T-cell (primary cell): ENCODE data around the gene RPUSD3. TPM values are rescaled to one million over a fixed set of nuclear protein-coding genes. Genes with fewer than 3 reads are reported as not detected.
"Not testable (repeated sequence)": the region's sequence is repeated elsewhere in the genome, so short reads cannot be mapped to it uniquely, and the experiment has no call there.

ENCODE experiments used
- ATAC-seq, 4 experiments: fragments of 200-7000 bp in 3 of 4; fragments of 150-1000 bp in 1 of 4; cut with Tn5 transposase; replicated peaks in 1 of 4; 1 replicate in 3 of 4; 2 replicates in 1 of 4; pipeline ENCODE4 v1.10.0; 2021; ENCODE audit warnings: moderate library complexity in 3 of 4, mild to moderate bottlenecking in 2 of 4, moderate number of reproducible peaks in 1 of 4
- CTCF ChIA-PET, 2 donors: fragments of 300-600 bp; sonication (Branson Sonifier 250); formaldehyde crosslinking; loops; one replicate each; lab custom pipeline; 2022; ENCODE audit warnings: antibody characterized with exemption in 2 of 2; lab: Charles Lee
- POLR2A ChIA-PET, 2 donors: fragments of 300-600 bp; sonication (Branson Sonifier 250); formaldehyde crosslinking; loops; one replicate each; lab custom pipeline; 2022; ENCODE audit warnings: antibody characterized with exemption in 2 of 2; lab: Charles Lee
- DNase-seq, 35 experiments: peaks; one replicate each; pipeline versions ENCODE4 v3.0.0 to v3.0.0-alpha.2; 2013 to 2023
- H3K27ac ChIP-seq: one replicate; pipeline ENCODE4 v1.5.1; 2013; ENCODE audit warnings: low read length
- H3K27me3 ChIP-seq, 2 experiments: replicated peaks in 1 of 2; 1 replicate in 1 of 2; 2 replicates in 1 of 2; pipeline versions ENCODE4 v1.6.1 to v1.7.0; 2013; ENCODE audit warnings: low read length in 1 of 2, mixed read lengths in 1 of 2; ENCODE audit not compliant: control insufficient read depth in 2 of 2, insufficient read depth in 2 of 2; ENCODE audit errors: extremely low read depth in 1 of 2
- H3K36me3 ChIP-seq, 2 donors: 1 replicate in 1 of 2; 2 replicates in 1 of 2; pipeline versions ENCODE4 v1.6.1 to v1.7.0; 2013; ENCODE audit warnings: low read length in 1 of 2; ENCODE audit not compliant: control insufficient read depth in 2 of 2, insufficient read depth in 1 of 2; ENCODE audit errors: extremely low read depth in 1 of 2
- H3K4me1 ChIP-seq, 2 experiments: 1 replicate in 1 of 2; 2 replicates in 1 of 2; pipeline versions ENCODE4 v1.6.1 to v1.7.0; 2013; ENCODE audit warnings: low read length in 2 of 2, mixed read lengths in 1 of 2; ENCODE audit not compliant: insufficient read depth in 2 of 2, control insufficient read depth in 1 of 2; ENCODE audit errors: extremely low read depth in 1 of 2
- H3K4me3 ChIP-seq, 2 donors: 1 replicate in 1 of 2; 2 replicates in 1 of 2; pipeline versions ENCODE4 v1.5.1 to v1.7.0; 2013; ENCODE audit warnings: mild to moderate bottlenecking in 2 of 2, low read length in 1 of 2, moderate library complexity in 1 of 2; ENCODE audit not compliant: control insufficient read depth in 1 of 2; ENCODE audit errors: extremely low read depth in 1 of 2
- H3K9me3 ChIP-seq: 2 replicates; pipeline ENCODE4 v1.7.0; 2013
- H3K27ac Mint-ChIP-seq, 2 donors: one replicate each; pipeline ENCODE4 v1.8.0; 2020 to 2021; ENCODE audit warnings: mild to moderate bottlenecking in 2 of 2, mixed read lengths in 2 of 2
- H3K27me3 Mint-ChIP-seq, 2 donors: one replicate each; pipeline ENCODE4 v1.8.0; 2021 to 2022; ENCODE audit warnings: mixed read lengths in 2 of 2
- H3K36me3 Mint-ChIP-seq: one replicate; pipeline ENCODE4 v1.8.0; 2021; ENCODE audit warnings: mixed read lengths
- H3K4me1 Mint-ChIP-seq, 3 donors: one replicate each; pipeline ENCODE4 v1.8.0; 2020 to 2022; ENCODE audit warnings: mixed read lengths in 3 of 3, mild to moderate bottlenecking in 1 of 3
- H3K4me3 Mint-ChIP-seq, 3 donors: one replicate each; pipeline ENCODE4 v1.8.0; 2020 to 2022; ENCODE audit warnings: mild to moderate bottlenecking in 3 of 3, mixed read lengths in 3 of 3, moderate library complexity in 3 of 3
- H3K9me3 Mint-ChIP-seq, 3 donors: one replicate each; pipeline ENCODE4 v1.8.0; 2020 to 2022; ENCODE audit warnings: mixed read lengths in 3 of 3
- WGBS: methylation state at CpG from one replicate; pipeline ENCODE4 v1.1.5; 2013; ENCODE audit warnings: missing lambda C conversion rate; ENCODE audit not compliant: insufficient coverage; 5-methylcytosine and 5-hydroxymethylcytosine counted together
- total RNA-seq, 35 experiments: library from RNA in 6 of 35; stranded (reverse) in 6 of 35; fragments of 120-200 nt in 1 of 35; gene quantifications; one replicate each; pipeline versions ENCODE4 v1.2.1 to v1.2.4 and lab custom pipeline; 2013 to 2026

RPUSD3 gene
- total RNA-seq, 5 donors from 2014 or later (not counting 1 experiment from before 2014, with no cell fraction given), result 23.6 to 70.5 (median 64.7) TPM

DNA sequence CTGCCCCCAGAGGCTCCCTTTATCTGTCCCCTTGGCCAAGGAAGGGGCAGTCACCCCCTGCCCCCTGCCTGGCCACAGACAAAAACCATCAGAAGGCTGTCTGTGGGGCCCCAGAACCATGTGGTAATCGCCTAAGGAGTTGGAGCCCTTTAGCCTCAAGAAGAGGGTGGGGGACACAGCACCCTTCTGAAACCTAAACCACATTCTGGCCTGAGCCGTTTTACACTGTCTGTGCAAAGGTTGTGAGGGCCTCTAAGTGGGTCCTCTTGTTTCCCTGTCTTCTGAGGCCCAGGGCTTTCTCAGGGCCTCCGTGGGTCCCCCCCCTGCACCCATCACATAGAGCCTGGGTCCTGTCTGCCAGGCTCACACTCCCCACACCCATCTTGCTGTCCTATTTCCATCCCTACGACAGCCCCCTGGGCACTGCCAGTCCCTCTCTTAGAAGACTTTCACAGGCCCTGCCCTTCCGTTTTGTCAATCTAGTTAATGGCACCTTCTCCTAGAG, 17.9 kb upstream of the RPUSD3 start:
- no peak overlapping the region for H3K27ac ChIP-seq
- no peak overlapping the region for H3K4me3 ChIP-seq
- no peak for DNase-seq
- Mint-ChIP-seq H3K4me1 (peaks cover 0 to 7% (median 0%) of the 10 kb centered on the region in 3 donors), H3K9me3 (no peaks in the 10 kb centered on the region), H3K4me3 (no peak overlapping the region), H3K27ac (no peak overlapping the region), H3K27me3 (peaks cover 0 to 13% of the 10 kb centered on the region in 2 donors), H3K36me3 (no peaks in the 10 kb centered on the region)
- H3K27me3 ChIP-seq, result peaks cover 0 to 32% of the 10 kb centered on the region in 2 experiments
- ATAC-seq, result no peak
- no peaks in the 10 kb centered on the region for H3K36me3 ChIP-seq
- 69% methylated on average over 4 of the region's 5 CpGs for WGBS
- ChIA-PET POLR2A (no interaction called here), CTCF (no interaction called here)
- peaks cover 0 to 11% of the 10 kb centered on the region in 2 experiments for H3K4me1 ChIP-seq
- no peaks in the 10 kb centered on the region for H3K9me3 ChIP-seq

DNA sequence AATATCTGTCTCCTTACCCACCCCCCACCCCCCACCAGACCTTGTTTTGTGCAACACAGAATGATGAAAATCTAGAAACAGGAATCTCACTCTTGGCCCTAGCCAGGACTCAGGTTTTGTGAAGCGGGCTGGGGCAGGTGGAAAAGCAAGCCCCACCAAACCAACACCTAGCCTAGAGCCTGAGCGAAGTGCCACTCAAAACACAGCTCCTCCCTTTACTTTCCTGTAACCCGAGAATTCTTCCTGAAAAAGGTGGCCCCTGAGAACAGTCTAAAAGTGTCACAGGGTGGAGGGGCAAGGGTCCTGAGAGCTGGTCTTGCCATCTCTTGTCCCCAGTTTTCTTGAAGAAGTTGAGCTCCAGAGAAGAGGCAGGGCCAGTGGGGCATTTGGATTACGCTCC, 17.4 kb upstream of the RPUSD3 start:
- no peaks in the 10 kb centered on the region for H3K9me3 ChIP-seq
- H3K36me3 ChIP-seq, result no peaks in the 10 kb centered on the region
- peaks cover 0 to 32% of the 10 kb centered on the region in 2 experiments for H3K27me3 ChIP-seq
- ChIA-PET CTCF (interaction anchor here in 1 of 2 donors (0.6 kb wide), 1 partner anchor 20 kb away, joined by 9 read pairs; no protein-coding TSS in a partner anchor), POLR2A (no interaction called here)
- H3K27ac ChIP-seq, result no peak overlapping the region
- ATAC-seq, result no peak
- H3K4me3 ChIP-seq, result no peak overlapping the region
- peaks cover 0 to 11% of the 10 kb centered on the region in 2 experiments for H3K4me1 ChIP-seq
- Mint-ChIP-seq H3K4me3 (no peak overlapping the region), H3K4me1 (peaks cover 0 to 7% (median 0%) of the 10 kb centered on the region in 3 donors), H3K9me3 (no peaks in the 10 kb centered on the region), H3K36me3 (no peaks in the 10 kb centered on the region), H3K27me3 (peaks cover 0 to 13% of the 10 kb centered on the region in 2 donors), H3K27ac (no peak overlapping the region)
- no peak for DNase-seq
- 100% methylated on average over 2 of the region's 4 CpGs for WGBS

DNA sequence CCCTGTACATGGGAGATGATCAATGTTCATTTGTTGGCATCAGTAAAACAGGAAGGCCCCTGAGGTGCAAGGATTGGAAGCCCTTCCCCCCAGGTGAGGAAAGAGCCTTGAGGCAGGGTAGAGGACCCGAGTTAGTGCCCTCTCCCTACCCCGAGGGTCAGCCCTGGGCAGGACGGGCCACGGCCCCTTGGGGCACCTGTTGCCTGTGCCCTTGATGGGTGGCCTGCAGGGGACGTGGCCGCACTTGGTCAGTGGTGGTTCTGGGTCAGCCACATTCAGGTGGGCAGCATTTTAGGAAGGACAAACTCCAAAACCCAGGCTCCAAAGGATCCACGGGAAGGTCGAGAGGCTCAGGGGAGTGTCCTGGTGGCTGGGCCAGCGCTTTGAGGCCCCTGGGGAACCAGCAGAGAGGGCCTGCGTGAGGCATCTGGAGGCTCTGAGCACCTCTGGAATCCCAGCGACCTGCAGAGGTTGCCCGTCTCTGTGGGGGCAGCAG, 15.8 kb upstream of the RPUSD3 start:
- Histone ChIP-seq H3K27ac (no peak overlapping the region), H3K4me1 (peaks cover 0 to 11% of the 10 kb centered on the region in 2 experiments), H3K36me3 (no peaks in the 10 kb centered on the region), H3K4me3 (no peak overlapping the region), H3K9me3 (no peaks in the 10 kb centered on the region), H3K27me3 (peaks cover 0 to 32% of the 10 kb centered on the region in 2 experiments)
- Mint-ChIP-seq H3K4me3 (no peak overlapping the region), H3K9me3 (no peaks in the 10 kb centered on the region), H3K27me3 (peaks cover 0 to 13% of the 10 kb centered on the region in 2 donors), H3K4me1 (peaks cover 0 to 9% (median 0%) of the 10 kb centered on the region in 3 donors), H3K36me3 (no peaks in the 10 kb centered on the region), H3K27ac (no peak overlapping the region)
- DNase-seq, result no peak
- POLR2A ChIA-PET, result no interaction called here
- WGBS, result 90% methylated on average over 8 of the region's 12 CpGs
- ATAC-seq, result no peak
- CTCF ChIA-PET, result no interaction called here

DNA sequence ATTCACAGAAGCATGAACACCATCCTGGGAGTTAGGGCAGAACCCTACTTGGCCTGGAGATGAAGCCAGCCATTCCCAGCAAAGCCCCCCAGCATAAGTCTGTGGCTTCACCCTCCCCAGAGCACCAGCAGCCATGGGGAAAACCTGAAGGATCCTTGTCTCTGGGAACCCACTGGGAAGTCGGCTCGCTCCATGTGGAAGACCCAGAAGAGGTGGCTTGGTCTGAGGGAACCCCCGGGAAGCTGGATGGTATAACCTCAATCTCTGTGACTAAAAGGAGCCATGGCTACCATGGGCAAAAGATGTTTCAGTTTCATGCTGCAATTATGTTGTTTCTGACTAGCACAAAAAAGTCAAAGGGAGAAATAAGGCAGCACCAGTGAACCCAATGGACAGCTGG, 11.8 kb upstream of the RPUSD3 start:
- Mint-ChIP-seq H3K4me1 (peaks cover 0 to 9% (median 6%) of the 10 kb centered on the region in 3 donors), H3K9me3 (no peaks in the 10 kb centered on the region), H3K36me3 (no peaks in the 10 kb centered on the region), H3K27me3 (peaks cover 3 to 5% of the 10 kb centered on the region in 2 donors), H3K4me3 (no peak overlapping the region), H3K27ac (no peak overlapping the region)
- Histone ChIP-seq H3K36me3 (no peaks in the 10 kb centered on the region), H3K4me1 (no peaks in the 10 kb centered on the region), H3K9me3 (no peaks in the 10 kb centered on the region), H3K4me3 (no peak overlapping the region), H3K27ac (no peak overlapping the region), H3K27me3 (no peaks in the 10 kb centered on the region)
- ChIA-PET CTCF (no interaction called here), POLR2A (no interaction called here)
- WGBS, result 71% methylated on average over 1 of the region's 3 CpGs
- DNase-seq (no peak), ATAC-seq (no peak)

DNA sequence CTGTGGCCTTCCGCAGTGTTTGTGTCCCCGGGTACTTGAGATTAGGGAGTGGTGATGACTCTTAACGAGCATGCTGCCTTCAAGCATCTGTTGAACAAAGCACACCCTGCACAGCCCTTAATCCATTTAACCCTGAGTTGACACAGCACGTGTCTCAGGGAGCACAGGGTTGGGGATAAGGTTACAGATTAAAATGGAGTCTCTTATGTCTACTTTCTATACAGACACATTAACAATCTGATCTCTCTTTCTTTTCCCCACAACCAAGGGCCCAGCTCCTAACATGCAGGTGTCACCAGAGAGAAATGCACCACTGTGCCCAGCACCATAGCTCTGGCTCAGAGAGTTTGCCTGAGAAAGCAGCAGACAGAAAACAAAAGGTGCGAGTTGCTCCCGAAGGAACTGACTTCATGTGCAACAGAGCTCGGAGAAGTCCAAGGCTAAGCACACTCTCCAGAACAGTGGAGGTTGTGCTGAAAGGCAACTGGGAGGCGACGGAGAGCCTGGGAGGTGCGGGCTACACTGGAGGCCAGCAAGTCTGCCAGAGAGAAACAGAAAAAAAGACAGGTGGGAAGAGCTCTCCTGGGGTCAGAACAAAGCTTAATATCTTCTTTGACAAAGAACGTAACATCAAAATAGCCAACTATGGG, 10.6 kb upstream of the RPUSD3 start:
- H3K4me3 ChIP-seq, CTCF ChIA-PET, H3K4me1 Mint-ChIP-seq, H3K27me3 Mint-ChIP-seq, H3K4me3 Mint-ChIP-seq, H3K4me1 ChIP-seq, ATAC-seq, H3K36me3 ChIP-seq, H3K27ac Mint-ChIP-seq, H3K9me3 Mint-ChIP-seq, H3K9me3 ChIP-seq, DNase-seq, H3K27me3 ChIP-seq, H3K36me3 Mint-ChIP-seq, H3K27ac ChIP-seq: not testable (repeated sequence)
- POLR2A ChIA-PET, result interaction anchor here (0.5 to 0.6 kb wide), 2 partner anchors 17 to 47 kb away, joined by 6 to 8 read pairs; no protein-coding TSS in a partner anchor
- WGBS, result 100% methylated on average over 4 of the region's 11 CpGs

DNA sequence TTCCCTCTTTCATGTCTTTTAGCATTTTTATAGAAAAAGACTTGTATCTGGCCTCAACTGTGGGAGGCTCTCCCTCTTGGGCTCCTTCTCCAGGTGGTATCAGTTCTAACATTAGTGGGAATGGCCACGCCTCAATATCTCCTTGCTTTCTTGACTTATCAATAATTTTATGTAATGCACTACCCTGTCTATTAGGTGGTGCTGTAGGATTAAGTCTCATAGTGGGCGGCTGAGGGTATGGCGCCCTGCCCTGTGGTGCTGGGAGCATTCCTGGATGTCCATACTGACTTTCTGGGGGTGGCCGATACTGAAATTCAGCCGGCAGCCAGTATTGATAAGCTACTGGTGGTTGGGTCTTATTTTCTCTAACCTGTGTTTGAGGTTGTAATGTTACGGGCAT, 8.7 kb upstream of the RPUSD3 start:
- DNase-seq (no peak), ATAC-seq (no peak)
- ChIA-PET CTCF (no interaction called here), POLR2A (no interaction called here)
- 95% methylated on average over 5 of the region's 6 CpGs for WGBS
- Mint-ChIP-seq H3K4me3 (no peak overlapping the region), H3K4me1 (peaks cover 0 to 13% (median 6%) of the 10 kb centered on the region in 3 donors), H3K9me3 (no peaks in the 10 kb centered on the region), H3K27ac (no peak overlapping the region), H3K36me3 (no peaks in the 10 kb centered on the region), H3K27me3 (peaks cover 3 to 5% of the 10 kb centered on the region in 2 donors)
- H3K36me3 ChIP-seq, result no peaks in the 10 kb centered on the region
- H3K27ac ChIP-seq, result no peak overlapping the region
- H3K9me3 ChIP-seq, result no peaks in the 10 kb centered on the region
- H3K27me3 ChIP-seq, result no peaks in the 10 kb centered on the region
- no peak overlapping the region for H3K4me3 ChIP-seq
- H3K4me1 ChIP-seq, result no peaks in the 10 kb centered on the region
